A673 (cell line): Measurements from ENCODE around the gene UST. TPM values are rescaled to one million over a fixed set of nuclear protein-coding genes. Genes with fewer than 3 reads are reported as not detected.

ENCODE experiments used
- BruUV-seq: library from RNA; stranded (reverse); fragments of 400-500 nt; replicated peaks from 2 replicates; lab custom pipeline; 2021; lab: Mats Ljungman, UMichigan
- CTCF ChIA-PET: fragments of 300-600 bp; sonication (Branson Sonifier 250); formaldehyde crosslinking; loops from one replicate; lab custom pipeline; 2022; ENCODE audit warnings: antibody characterized with exemption; lab: Charles Lee
- POLR2A ChIA-PET: fragments of 300-600 bp; sonication (Branson Sonifier 250); formaldehyde crosslinking; loops from one replicate; lab custom pipeline; 2022; ENCODE audit warnings: antibody characterized with exemption; ENCODE audit not compliant: low non-redundant PET; lab: Charles Lee
- DNase-seq: peaks from one replicate; pipeline ENCODE4 v3.0.0-alpha.2; 2015; ENCODE audit warnings: low spot score
- H3K27ac ChIP-seq: fragments of 200-600 bp; sonication (generic); 2 replicates; pipeline ENCODE4 v1.5.1; 2016; ENCODE audit warnings: mixed run types, low read depth, mild to moderate bottlenecking, mixed read lengths, antibody characterized with exemption, low read length; ENCODE audit not compliant: poor library complexity, severe bottlenecking
- H3K27me3 ChIP-seq: fragments of 200-600 bp; sonication (generic); replicated peaks from 2 replicates; pipeline ENCODE4 v1.6.1; 2017; ENCODE audit warnings: mixed run types, low read depth, mild to moderate bottlenecking, mixed read lengths, antibody characterized with exemption, low read length; ENCODE audit not compliant: insufficient read depth, poor library complexity
- H3K36me3 ChIP-seq: fragments of 200-600 bp; sonication (generic); 2 replicates; pipeline ENCODE4 v1.6.1; 2016; ENCODE audit warnings: mixed run types, mild to moderate bottlenecking, mixed read lengths, antibody characterized with exemption, low read length; ENCODE audit not compliant: insufficient read depth, poor library complexity, severe bottlenecking
- H3K4me1 ChIP-seq: fragments of 200-600 bp; sonication (generic); 2 replicates; pipeline ENCODE4 v1.6.1; 2017; ENCODE audit warnings: mixed run types, mild to moderate bottlenecking, mixed read lengths, antibody characterized with exemption, low read length; ENCODE audit not compliant: insufficient read depth, poor library complexity, severe bottlenecking
- H3K4me3 ChIP-seq: fragments of 200-600 bp; sonication (generic); 2 replicates; pipeline ENCODE4 v1.5.1; 2016; ENCODE audit warnings: low read depth, mixed run types, mild to moderate bottlenecking, mixed read lengths, low read length; ENCODE audit not compliant: poor library complexity, severe bottlenecking
- H3K9me3 ChIP-seq: fragments of 200-600 bp; sonication (generic); 2 replicates; pipeline ENCODE4 v1.6.1; 2016; ENCODE audit warnings: mixed run types, low read depth, mild to moderate bottlenecking, mixed read lengths, antibody characterized with exemption, low read length; ENCODE audit not compliant: poor library complexity, severe bottlenecking
- EZH2 ChIP-seq: fragments of 200-600 bp; sonication (generic); IDR thresholded peaks from 2 replicates; pipeline ENCODE4 v1.6.1; 2017; ENCODE audit warnings: borderline replicate concordance, low read depth, mild to moderate bottlenecking, mixed read lengths, antibody characterized with exemption, low read length; ENCODE audit not compliant: poor library complexity, severe bottlenecking
- intact Hi-C: fragments of 100-400 bp; cut with micrococcal nuclease; formaldehyde crosslinking; loops from one replicate; pipeline ENCODE4 v1.10.0; 2022; ENCODE audit not compliant: unreplicated experiment
- total RNA-seq: library from RNA; stranded (reverse); gene quantifications from 2 replicates; pipeline ENCODE4 v1.2.3, GENCODE V29; 2021
- TF ChIP-seq, protein P1 (sequence below): fragments of 300-800, 200-600 bp; sonication (generic); conservative IDR thresholded peaks from 2 replicates; pipeline ENCODE4 v1.5.1; 2017; ENCODE audit warnings: low read depth, mild to moderate bottlenecking, antibody characterized with exemption, low read length, moderate library complexity, mixed read lengths

The UST gene
- total RNA-seq, 1 experiment from 2014 or later, result 1.5 TPM

DNA sequence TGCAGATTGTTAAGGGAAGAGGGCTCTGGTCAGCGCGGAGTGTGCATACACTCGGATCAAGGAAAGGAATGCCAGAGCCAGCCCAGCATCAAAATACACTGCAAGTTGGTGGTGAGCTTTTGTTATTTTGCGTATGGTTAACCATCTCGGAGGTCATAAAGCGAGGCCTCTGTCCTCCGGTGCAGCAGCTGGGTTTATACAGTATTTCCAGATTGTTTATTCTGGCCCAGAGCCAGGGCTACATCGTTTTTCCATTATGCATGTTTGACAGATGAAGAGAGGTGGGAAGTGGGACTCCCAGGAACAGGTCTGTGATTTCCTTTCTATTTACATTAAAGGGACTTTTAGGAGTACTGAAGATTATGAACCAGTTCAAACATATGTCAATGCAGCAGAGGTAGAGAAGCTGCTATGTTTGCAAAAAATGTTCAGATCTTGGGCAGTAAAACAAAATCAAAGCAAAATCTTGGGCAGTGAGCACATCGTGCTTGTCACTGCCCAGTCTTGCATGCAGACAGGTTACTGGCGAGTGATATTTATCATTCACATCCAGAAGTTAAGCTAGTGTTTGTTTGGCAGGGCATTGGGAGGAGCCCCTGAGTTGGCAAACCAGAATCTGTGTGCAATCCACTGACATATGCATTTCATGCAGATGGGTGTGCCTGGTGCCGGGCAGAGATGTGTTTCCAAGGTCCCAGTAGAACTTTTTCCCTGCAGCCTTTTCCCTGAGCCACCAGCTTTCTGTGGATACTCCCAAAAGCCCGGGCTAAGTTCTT is 314.3 kb downstream of the UST start:
- POLR2A ChIA-PET, result interaction anchor here (0.5 kb wide), 1 partner anchor 211 kb away, joined by 3 read pairs; no protein-coding TSS in a partner anchor
- no peak for DNase-seq
- no TSS peak for BruUV-seq

DNA sequence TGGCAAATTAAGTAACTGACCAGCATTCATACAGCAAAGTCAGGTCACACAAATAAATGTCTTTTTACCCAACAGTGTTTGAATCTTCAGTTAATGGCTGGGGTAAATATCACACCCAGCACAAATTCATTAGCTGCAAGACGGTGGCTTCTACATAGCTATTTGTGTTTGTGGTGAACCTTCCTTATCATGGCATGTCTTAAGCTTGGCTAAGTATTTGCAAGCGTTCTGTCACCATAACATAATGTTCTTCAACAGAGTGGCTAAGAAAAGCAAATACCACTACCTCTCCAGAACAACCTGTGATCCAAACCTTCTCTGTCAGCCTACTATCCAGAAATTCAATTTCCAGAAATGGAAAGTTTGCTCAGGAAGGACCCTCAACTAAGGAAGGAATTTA is 315.1 kb downstream of the UST start:
- Histone ChIP-seq H3K4me1 (no peaks in the 10 kb centered on the region), H3K9me3 (no peaks in the 10 kb centered on the region), H3K27me3 (no peaks in the 10 kb centered on the region), H3K4me3 (no peak overlapping the region), H3K36me3 (no peaks in the 10 kb centered on the region), H3K27ac (no peak overlapping the region)
- CTCF ChIA-PET, result interaction anchor here (1.1 kb wide), 1 partner anchor 20 kb away, joined by 3 read pairs; no protein-coding TSS in a partner anchor
- TF ChIP-seq EZH2, result no peak
- POLR2A ChIA-PET, result interaction anchor here (0.5 kb wide), 1 partner anchor 210 kb away, joined by 3 read pairs; no protein-coding TSS in a partner anchor
- no peak for DNase-seq
- intact Hi-C loops, result no loop called here
- no TSS peak for BruUV-seq

More for the DNA sequence above, 314.3 kb downstream of the UST start:
- intact Hi-C loops, result no loop called here
- H3K4me1 ChIP-seq, result no peaks in the 10 kb centered on the region
- no peaks in the 10 kb centered on the region for H3K27me3 ChIP-seq
- H3K36me3 ChIP-seq, result no peaks in the 10 kb centered on the region
- no peak overlapping the region for H3K4me3 ChIP-seq
- TF ChIP-seq, protein P1, sequence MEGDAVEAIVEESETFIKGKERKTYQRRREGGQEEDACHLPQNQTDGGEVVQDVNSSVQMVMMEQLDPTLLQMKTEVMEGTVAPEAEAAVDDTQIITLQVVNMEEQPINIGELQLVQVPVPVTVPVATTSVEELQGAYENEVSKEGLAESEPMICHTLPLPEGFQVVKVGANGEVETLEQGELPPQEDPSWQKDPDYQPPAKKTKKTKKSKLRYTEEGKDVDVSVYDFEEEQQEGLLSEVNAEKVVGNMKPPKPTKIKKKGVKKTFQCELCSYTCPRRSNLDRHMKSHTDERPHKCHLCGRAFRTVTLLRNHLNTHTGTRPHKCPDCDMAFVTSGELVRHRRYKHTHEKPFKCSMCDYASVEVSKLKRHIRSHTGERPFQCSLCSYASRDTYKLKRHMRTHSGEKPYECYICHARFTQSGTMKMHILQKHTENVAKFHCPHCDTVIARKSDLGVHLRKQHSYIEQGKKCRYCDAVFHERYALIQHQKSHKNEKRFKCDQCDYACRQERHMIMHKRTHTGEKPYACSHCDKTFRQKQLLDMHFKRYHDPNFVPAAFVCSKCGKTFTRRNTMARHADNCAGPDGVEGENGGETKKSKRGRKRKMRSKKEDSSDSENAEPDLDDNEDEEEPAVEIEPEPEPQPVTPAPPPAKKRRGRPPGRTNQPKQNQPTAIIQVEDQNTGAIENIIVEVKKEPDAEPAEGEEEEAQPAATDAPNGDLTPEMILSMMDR, result no peak
- TF ChIP-seq EZH2, result no peak
- H3K9me3 ChIP-seq, result no peaks in the 10 kb centered on the region
- CTCF ChIA-PET, result interaction anchor here (1.1 kb wide), 1 partner anchor 21 kb away, joined by 3 read pairs; no protein-coding TSS in a partner anchor
- H3K27ac ChIP-seq, result no peak overlapping the region

DNA sequence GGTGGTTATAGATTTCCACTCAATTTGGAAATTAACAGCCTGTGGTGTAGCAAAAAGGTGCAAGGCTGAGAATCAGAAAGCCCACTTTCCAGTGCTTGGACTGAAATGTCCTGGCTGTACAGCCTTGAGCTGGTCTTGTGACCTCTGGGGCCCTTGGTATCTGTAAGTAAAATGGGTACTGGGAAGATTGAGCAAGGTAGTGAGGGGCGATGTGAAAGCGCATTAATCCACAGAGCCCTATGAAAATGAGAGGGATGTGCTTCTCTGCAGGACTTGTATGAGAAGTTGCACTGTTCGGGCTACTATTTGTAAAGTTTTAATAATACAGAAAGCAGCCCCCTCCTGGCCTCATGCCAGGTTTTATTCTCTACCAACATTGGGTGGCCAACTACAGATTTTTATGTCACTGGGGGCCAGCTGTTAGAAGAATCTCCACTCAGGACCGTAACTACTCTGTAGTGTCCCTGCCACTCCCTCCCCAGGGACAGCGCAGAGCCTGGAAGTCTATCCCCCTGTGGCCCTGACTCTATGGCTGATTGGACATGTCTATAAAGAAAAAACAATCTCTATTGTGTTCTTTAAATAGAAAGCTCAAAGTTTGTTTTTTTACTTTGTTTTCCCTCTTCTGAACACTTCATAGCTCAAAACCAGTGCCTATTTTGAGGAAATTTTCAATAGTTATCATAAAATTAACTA is 316.0 kb downstream of the UST start:
- no peak for TF ChIP-seq EZH2
- TF ChIP-seq, protein P1, result no peak
- Histone ChIP-seq H3K4me1 (no peaks in the 10 kb centered on the region), H3K27ac (no peak overlapping the region), H3K9me3 (no peaks in the 10 kb centered on the region), H3K27me3 (no peaks in the 10 kb centered on the region), H3K36me3 (no peaks in the 10 kb centered on the region), H3K4me3 (no peak overlapping the region)
- ChIA-PET CTCF (no interaction called here), POLR2A (no interaction called here)
- no TSS peak for BruUV-seq
- intact Hi-C loops, result no loop called here
- no peak for DNase-seq
